Measurements from ENCODE around the gene PPRC1.

PPRC1 gene

GRCh38 chr10:102196893-102197292 lies 64.1 kb downstream of the PPRC1 start:
- no peak for DNase-seq

DNA sequence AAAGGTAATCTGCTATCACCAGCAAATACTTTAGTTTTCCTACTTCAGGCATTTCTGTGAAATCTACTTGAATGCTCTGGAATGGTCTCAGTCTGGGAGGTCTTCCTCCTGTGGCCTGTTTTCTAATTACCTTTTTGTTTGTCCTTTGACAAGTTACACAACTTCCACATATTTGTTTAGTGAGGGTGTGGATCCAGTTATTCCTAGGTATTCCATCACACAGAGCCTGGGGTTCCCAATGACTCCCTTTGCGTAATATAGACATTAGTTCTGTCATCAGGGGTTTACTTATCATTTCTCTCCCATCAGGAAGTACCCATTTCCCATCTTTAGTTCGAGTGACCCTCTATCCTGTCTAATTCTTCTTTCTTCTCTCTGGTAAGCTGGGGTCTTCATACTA lies 65.2 kb downstream of the PPRC1 start:
- DNase-seq, result no peak

Data from NCI-H524 (cell line).